SK-N-SH (cell line): ENCODE data around the gene GJA3. TPM values are rescaled to one million over a fixed set of nuclear protein-coding genes. Genes with fewer than 3 reads are reported as not detected.

Experiments
- CTCF ChIA-PET: fragments of 300-600, 350-600 bp; formaldehyde crosslinking; extraction: SDS; loops from one replicate; lab custom pipeline; 2021; lab: Yijun Ruan, JAX
- POLR2A ChIA-PET: fragments of 350-600 bp; sonication (Branson Sonifier 250); formaldehyde crosslinking; extraction: SDS; loops from one replicate; lab custom pipeline; 2020; ENCODE audit warnings: antibody characterized with exemption, inconsistent platforms; lab: Yijun Ruan, JAX
- DNase-seq: peaks from one replicate; pipeline ENCODE4 v3.0.0; 2012
- H2AFZ ChIP-seq: fragments of 200-600 bp; sonication (generic); 2 replicates; pipeline ENCODE4 v1.8.1; 2016; ENCODE audit warnings: antibody characterized with exemption, mild to moderate bottlenecking, low read depth
- H3F3A ChIP-seq: fragments of 200-600 bp; sonication (generic); replicated peaks from 2 replicates; pipeline ENCODE3; 2016; ENCODE audit warnings: antibody characterized with exemption, mild to moderate bottlenecking; ENCODE audit not compliant: insufficient read depth
- H3K27ac ChIP-seq, 2 experiments: fragments of 200-500 bp in 1 of 2; fragments of 200-600 bp in 1 of 2; sonication (Bioruptor generic) in 1 of 2; sonication (generic), shearing (Covaris generic) in 1 of 2; 2 replicates each; pipeline versions ENCODE4 v1.5.1 to v1.6.1; 2014 to 2016; ENCODE audit warnings: low read depth in 2 of 2, inconsistent platforms in 1 of 2, low read length in 1 of 2, mild to moderate bottlenecking in 1 of 2, mixed read lengths in 1 of 2
- H3K27me3 ChIP-seq: fragments of 200-600 bp; sonication (generic), shearing (Covaris generic); 2 replicates; pipeline ENCODE4 v1.6.1; 2016; ENCODE audit warnings: mixed run types; ENCODE audit not compliant: insufficient read depth
- H3K36me3 ChIP-seq, 2 experiments: fragments of 200-500 bp in 1 of 2; fragments of 200-600 bp in 1 of 2; sonication (Bioruptor generic) in 1 of 2; sonication (generic) in 1 of 2; replicated peaks in 1 of 2; 2 replicates each; pipeline versions ENCODE3 to v1.5.1; 2014 to 2016; ENCODE audit warnings: low read length in 1 of 2, mild to moderate bottlenecking in 1 of 2; ENCODE audit not compliant: insufficient read depth in 2 of 2, control insufficient read depth in 1 of 2
- H3K4me1 ChIP-seq, 2 experiments: fragments of 200-500 bp in 1 of 2; fragments of 200-600 bp in 1 of 2; sonication (Bioruptor generic) in 1 of 2; sonication (generic), shearing (Covaris generic) in 1 of 2; 2 replicates each; pipeline versions ENCODE4 v1.5.1 to v1.6.1; 2014 to 2016; ENCODE audit warnings: low read depth in 1 of 2, low read length in 1 of 2, mixed run types in 1 of 2; ENCODE audit not compliant: insufficient read depth in 2 of 2, control insufficient read depth in 1 of 2
- H3K4me2 ChIP-seq: fragments of 200-600 bp; sonication (generic), shearing (Covaris generic); 2 replicates; pipeline ENCODE4 v1.6.1; 2017; ENCODE audit warnings: mixed run types
- H3K4me3 ChIP-seq, 2 experiments: fragments of 200-500 bp in 1 of 2; fragments of 200-600 bp in 1 of 2; sonication (Bioruptor generic) in 1 of 2; sonication (generic), shearing (Covaris generic) in 1 of 2; 2 replicates each; pipeline versions ENCODE4 v1.5.1 to v1.8.1; 2014 to 2016; ENCODE audit warnings: low read depth in 2 of 2, inconsistent platforms in 1 of 2, low read length in 1 of 2, mild to moderate bottlenecking in 1 of 2, mixed read lengths in 1 of 2, moderate library complexity in 1 of 2
- H3K79me2 ChIP-seq: fragments of 200-600 bp; sonication (generic); 2 replicates; pipeline ENCODE4 v1.8.1; 2017; ENCODE audit warnings: mild to moderate bottlenecking; ENCODE audit not compliant: insufficient read depth
- H3K9ac ChIP-seq: fragments of 200-600 bp; sonication (generic); 2 replicates; pipeline ENCODE4 v1.6.1; 2017; ENCODE audit warnings: mixed run types
- H3K9me2 ChIP-seq: fragments of 200-600 bp; sonication (generic); 2 replicates; pipeline ENCODE4 v1.6.1; 2017; ENCODE audit warnings: mixed run types
- H3K9me3 ChIP-seq: fragments of 200-600 bp; sonication (generic); 2 replicates; pipeline ENCODE4 v1.6.1; 2017; ENCODE audit warnings: mixed run types, mild to moderate bottlenecking, moderate library complexity
- H4K20me1 ChIP-seq: fragments of 200-600 bp; sonication (generic); 2 replicates; pipeline ENCODE4 v1.6.1; 2017; ENCODE audit warnings: mild to moderate bottlenecking, mixed run types; ENCODE audit not compliant: insufficient read depth
- EP300 ChIP-seq, 2 experiments: IDR thresholded peaks; 2 replicates each; pipeline versions ENCODE4 v1.4.0 to v1.6.1; 2012; ENCODE audit warnings: borderline replicate concordance in 1 of 2, low read depth in 1 of 2, low read length in 1 of 2
- EZH2phosphoT487 ChIP-seq: fragments of 200-600 bp; sonication (generic); IDR thresholded peaks from 2 replicates; pipeline ENCODE4 v1.6.1; 2017; ENCODE audit warnings: low read depth, mixed run types, mild to moderate bottlenecking, antibody characterized with exemption, moderate library complexity, borderline replicate concordance
- FOXJ3 ChIP-seq: sonication (generic); formaldehyde crosslinking; IDR thresholded peaks from 2 replicates; pipeline ENCODE4 v1.5.1; 2020; ENCODE audit warnings: mild to moderate bottlenecking, missing genetic modification reagents
- GABPA ChIP-seq: IDR thresholded peaks from 2 replicates; pipeline ENCODE4 v1.4.0; 2012; ENCODE audit warnings: low read depth, mild to moderate bottlenecking
- JUND ChIP-seq: IDR thresholded peaks from 2 replicates; pipeline ENCODE4 v1.4.0; 2012
- POLR2AphosphoS5 ChIP-seq: IDR thresholded peaks from 2 replicates; pipeline ENCODE4 v1.6.1; 2012; ENCODE audit warnings: low read depth, low read length
- RAD21 ChIP-seq: IDR thresholded peaks from 2 replicates; pipeline ENCODE4 v1.6.1; 2012; ENCODE audit warnings: mild to moderate bottlenecking, low read length
- SMC3 ChIP-seq: IDR thresholded peaks from 2 replicates; pipeline ENCODE4 v1.6.1; 2012; ENCODE audit warnings: low read depth, low read length, improper control_type of control experiment
- TEAD4 ChIP-seq: IDR thresholded peaks from 2 replicates; pipeline ENCODE4 v1.4.0; 2012; ENCODE audit warnings: mild to moderate bottlenecking, borderline replicate concordance; ENCODE audit not compliant: insufficient read depth
- WGBS: methylation state at CpG from one replicate; pipeline ENCODE4 v1.1.6; 2017; ENCODE audit warnings: low lambda C conversion rate; 5-methylcytosine and 5-hydroxymethylcytosine counted together
- polyA plus RNA-seq, 3 experiments: library from polyadenylated mRNA; depleted of rRNA; stranded (reverse); fragments of >200 nt; gene quantifications; 2 replicates each; pipeline ENCODE4 v1.2.3, GENCODE V29; 2012
- TF ChIP-seq, protein P1 (sequence below): IDR thresholded peaks from 2 replicates; pipeline ENCODE4; 2012
- TF ChIP-seq, protein P2 (sequence below): IDR thresholded peaks from 2 replicates; pipeline ENCODE4 v1.4.0; 2012; ENCODE audit warnings: low read depth
- TF ChIP-seq, protein P3 (sequence below): fragments of 150-350 bp; IDR thresholded peaks from 2 replicates; pipeline ENCODE4 v1.6.1; 2016; ENCODE audit warnings: mild to moderate bottlenecking, low read depth, low read length
- TF ChIP-seq, protein P4 (sequence below): IDR thresholded peaks from 2 replicates; pipeline ENCODE4 v1.4.0; 2012; ENCODE audit warnings: low read depth, borderline replicate concordance
- TF ChIP-seq, protein P5 (sequence below): IDR thresholded peaks from 2 replicates; pipeline ENCODE4 v1.6.1; 2012; ENCODE audit warnings: mild to moderate bottlenecking, low read depth, low read length, moderate library complexity
- TF ChIP-seq, protein P6 (sequence below): IDR thresholded peaks from 2 replicates; pipeline ENCODE4 v1.4.0; 2012; ENCODE audit warnings: low read depth, borderline replicate concordance

Gene GJA3
- polyA plus RNA-seq, 1 of the 3 experiments (the other 2 are of a cell fraction): not detected

DNA sequence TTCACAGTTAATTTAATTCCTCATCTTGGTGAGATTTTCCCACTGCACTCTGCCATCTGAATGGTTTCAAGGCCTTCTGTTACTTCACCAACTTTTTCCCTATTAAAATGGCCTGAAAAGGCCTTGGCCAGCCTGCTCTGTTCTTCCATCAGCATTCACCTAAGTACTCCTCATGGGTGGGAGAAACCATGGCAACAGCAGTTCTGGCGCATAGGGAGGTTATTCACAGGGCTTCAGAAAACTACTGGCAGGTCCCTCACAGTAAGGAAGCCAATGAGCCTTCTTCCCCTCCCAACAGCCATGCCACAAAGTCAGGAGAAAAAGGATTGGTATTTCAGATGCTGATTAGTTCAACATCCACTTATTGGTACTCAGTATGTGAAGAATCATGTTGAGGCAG lies 49.1 kb upstream of the GJA3 start:
- H3K4me3 ChIP-seq: no peak overlapping the region
- no peaks in the 10 kb centered on the region for H3K9me2 ChIP-seq
- H2AFZ ChIP-seq: no peak overlapping the region
- H3K36me3 ChIP-seq: no peaks in the 10 kb centered on the region
- H3K79me2 ChIP-seq: no peaks in the 10 kb centered on the region
- no peaks in the 10 kb centered on the region for H4K20me1 ChIP-seq
- H3K4me2 ChIP-seq: no peak overlapping the region
- DNase-seq: no peak
- no peaks in the 10 kb centered on the region for H3F3A ChIP-seq
- WGBS: 13% methylated on average over 1 of the region's 1 CpG
- CTCF ChIA-PET: interaction anchor here (0.6 to 1.9 kb wide), 3 partner anchors 13 to 616 kb away, joined by 3 to 11 read pairs (median 3); no protein-coding TSS in a partner anchor
- no peak overlapping the region for H3K27ac ChIP-seq
- peaks cover 73% of the 10 kb centered on the region for H3K27me3 ChIP-seq
- no peaks in the 10 kb centered on the region for H3K9me3 ChIP-seq
- no peak overlapping the region for H3K9ac ChIP-seq
- POLR2A ChIA-PET: no interaction called here
- TF ChIP-seq RAD21: no peak
- no peak for TF ChIP-seq POLR2AphosphoS5
- no peak for TF ChIP-seq TEAD4
- H3K4me1 ChIP-seq: no peaks in the 10 kb centered on the region

DNA sequence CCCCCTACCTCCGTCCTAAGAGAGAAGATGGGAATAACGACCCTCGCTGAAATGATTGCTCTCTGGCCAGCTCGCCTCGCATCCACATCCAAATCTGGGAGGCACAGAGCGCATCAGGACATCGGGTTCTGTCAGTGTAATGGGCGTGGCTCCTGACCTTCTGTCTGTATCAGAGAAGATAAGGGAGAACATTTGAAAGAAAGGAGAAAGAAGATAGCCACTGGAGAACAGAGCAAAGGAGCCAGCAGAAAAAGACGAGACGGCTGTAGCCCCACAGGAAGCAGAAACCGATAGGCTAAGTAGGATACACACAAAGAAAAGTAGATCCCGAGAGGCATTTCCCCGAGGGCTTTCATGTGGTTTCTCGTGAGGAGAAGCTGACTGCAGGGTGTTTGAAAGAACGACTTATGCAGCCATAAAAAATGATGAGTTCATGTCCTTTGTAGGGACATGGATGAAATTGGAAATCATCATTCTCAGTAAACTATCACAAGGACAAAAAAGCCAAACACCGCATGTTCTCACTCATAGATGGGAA lies 45.9 kb upstream of the GJA3 start:
- Histone ChIP-seq H2AFZ (no peak overlapping the region), H3K27me3 (peaks cover 70% of the 10 kb centered on the region), H3K27ac (no peak overlapping the region), H3K4me3 (no peak overlapping the region), H3K4me2 (no peak overlapping the region), H3K79me2 (no peaks in the 10 kb centered on the region), H4K20me1 (no peaks in the 10 kb centered on the region), H3K36me3 (no peaks in the 10 kb centered on the region), H3K9me2 (no peaks in the 10 kb centered on the region), H3K9me3 (no peaks in the 10 kb centered on the region), H3K9ac (no peak overlapping the region), H3F3A (no peaks in the 10 kb centered on the region), H3K4me1 (no peaks in the 10 kb centered on the region)
- WGBS: 10% methylated on average over 16 of the region's 16 CpGs
- DNase-seq: no peak
- ChIA-PET POLR2A (no interaction called here), CTCF (interaction anchor here (1.0 to 1.3 kb wide), 2 partner anchors 9 to 10 kb away, joined by 3 to 5 read pairs; no protein-coding TSS in a partner anchor)
- TF ChIP-seq, protein P1, sequence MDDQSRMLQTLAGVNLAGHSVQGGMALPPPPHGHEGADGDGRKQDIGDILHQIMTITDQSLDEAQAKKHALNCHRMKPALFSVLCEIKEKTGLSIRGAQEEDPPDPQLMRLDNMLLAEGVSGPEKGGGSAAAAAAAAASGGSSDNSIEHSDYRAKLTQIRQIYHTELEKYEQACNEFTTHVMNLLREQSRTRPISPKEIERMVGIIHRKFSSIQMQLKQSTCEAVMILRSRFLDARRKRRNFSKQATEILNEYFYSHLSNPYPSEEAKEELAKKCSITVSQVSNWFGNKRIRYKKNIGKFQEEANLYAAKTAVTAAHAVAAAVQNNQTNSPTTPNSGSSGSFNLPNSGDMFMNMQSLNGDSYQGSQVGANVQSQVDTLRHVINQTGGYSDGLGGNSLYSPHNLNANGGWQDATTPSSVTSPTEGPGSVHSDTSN: no peak
- TF ChIP-seq, protein P2, sequence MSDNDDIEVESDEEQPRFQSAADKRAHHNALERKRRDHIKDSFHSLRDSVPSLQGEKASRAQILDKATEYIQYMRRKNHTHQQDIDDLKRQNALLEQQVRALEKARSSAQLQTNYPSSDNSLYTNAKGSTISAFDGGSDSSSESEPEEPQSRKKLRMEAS: no peak
- TF ChIP-seq JUND (no peak), FOXJ3 (CRISPR knock-in tag) (no peak), EP300 (IDR thresholded peaks at IDR 0.05; ENCODE audit: borderline replicate concordance in 1 of 2, low read depth in 1 of 2, low read length in 1 of 2) (no peak), POLR2AphosphoS5 (no peak), GABPA (no peak), SMC3 (no peak), EZH2phosphoT487 (no peak), TEAD4 (no peak)
- TF ChIP-seq, protein P3, sequence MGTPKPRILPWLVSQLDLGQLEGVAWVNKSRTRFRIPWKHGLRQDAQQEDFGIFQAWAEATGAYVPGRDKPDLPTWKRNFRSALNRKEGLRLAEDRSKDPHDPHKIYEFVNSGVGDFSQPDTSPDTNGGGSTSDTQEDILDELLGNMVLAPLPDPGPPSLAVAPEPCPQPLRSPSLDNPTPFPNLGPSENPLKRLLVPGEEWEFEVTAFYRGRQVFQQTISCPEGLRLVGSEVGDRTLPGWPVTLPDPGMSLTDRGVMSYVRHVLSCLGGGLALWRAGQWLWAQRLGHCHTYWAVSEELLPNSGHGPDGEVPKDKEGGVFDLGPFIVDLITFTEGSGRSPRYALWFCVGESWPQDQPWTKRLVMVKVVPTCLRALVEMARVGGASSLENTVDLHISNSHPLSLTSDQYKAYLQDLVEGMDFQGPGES: no peak
- TF ChIP-seq, protein P4, sequence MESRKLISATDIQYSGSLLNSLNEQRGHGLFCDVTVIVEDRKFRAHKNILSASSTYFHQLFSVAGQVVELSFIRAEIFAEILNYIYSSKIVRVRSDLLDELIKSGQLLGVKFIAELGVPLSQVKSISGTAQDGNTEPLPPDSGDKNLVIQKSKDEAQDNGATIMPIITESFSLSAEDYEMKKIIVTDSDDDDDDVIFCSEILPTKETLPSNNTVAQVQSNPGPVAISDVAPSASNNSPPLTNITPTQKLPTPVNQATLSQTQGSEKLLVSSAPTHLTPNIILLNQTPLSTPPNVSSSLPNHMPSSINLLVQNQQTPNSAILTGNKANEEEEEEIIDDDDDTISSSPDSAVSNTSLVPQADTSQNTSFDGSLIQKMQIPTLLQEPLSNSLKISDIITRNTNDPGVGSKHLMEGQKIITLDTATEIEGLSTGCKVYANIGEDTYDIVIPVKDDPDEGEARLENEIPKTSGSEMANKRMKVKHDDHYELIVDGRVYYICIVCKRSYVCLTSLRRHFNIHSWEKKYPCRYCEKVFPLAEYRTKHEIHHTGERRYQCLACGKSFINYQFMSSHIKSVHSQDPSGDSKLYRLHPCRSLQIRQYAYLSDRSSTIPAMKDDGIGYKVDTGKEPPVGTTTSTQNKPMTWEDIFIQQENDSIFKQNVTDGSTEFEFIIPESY: no peak
- TF ChIP-seq, protein P5, sequence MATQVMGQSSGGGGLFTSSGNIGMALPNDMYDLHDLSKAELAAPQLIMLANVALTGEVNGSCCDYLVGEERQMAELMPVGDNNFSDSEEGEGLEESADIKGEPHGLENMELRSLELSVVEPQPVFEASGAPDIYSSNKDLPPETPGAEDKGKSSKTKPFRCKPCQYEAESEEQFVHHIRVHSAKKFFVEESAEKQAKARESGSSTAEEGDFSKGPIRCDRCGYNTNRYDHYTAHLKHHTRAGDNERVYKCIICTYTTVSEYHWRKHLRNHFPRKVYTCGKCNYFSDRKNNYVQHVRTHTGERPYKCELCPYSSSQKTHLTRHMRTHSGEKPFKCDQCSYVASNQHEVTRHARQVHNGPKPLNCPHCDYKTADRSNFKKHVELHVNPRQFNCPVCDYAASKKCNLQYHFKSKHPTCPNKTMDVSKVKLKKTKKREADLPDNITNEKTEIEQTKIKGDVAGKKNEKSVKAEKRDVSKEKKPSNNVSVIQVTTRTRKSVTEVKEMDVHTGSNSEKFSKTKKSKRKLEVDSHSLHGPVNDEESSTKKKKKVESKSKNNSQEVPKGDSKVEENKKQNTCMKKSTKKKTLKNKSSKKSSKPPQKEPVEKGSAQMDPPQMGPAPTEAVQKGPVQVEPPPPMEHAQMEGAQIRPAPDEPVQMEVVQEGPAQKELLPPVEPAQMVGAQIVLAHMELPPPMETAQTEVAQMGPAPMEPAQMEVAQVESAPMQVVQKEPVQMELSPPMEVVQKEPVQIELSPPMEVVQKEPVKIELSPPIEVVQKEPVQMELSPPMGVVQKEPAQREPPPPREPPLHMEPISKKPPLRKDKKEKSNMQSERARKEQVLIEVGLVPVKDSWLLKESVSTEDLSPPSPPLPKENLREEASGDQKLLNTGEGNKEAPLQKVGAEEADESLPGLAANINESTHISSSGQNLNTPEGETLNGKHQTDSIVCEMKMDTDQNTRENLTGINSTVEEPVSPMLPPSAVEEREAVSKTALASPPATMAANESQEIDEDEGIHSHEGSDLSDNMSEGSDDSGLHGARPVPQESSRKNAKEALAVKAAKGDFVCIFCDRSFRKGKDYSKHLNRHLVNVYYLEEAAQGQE: no peak
- TF ChIP-seq, protein P6, sequence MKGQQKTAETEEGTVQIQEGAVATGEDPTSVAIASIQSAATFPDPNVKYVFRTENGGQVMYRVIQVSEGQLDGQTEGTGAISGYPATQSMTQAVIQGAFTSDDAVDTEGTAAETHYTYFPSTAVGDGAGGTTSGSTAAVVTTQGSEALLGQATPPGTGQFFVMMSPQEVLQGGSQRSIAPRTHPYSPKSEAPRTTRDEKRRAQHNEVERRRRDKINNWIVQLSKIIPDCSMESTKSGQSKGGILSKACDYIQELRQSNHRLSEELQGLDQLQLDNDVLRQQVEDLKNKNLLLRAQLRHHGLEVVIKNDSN: no peak
